GM21529 (cell line): ENCODE results near the gene SSH3.
A peak's percentile ranks its signal among the peaks of the same experiment; 100 is the strongest.
"Not testable (repeated sequence)": the region's sequence is repeated elsewhere in the genome, so short reads cannot be mapped to it uniquely, and the experiment has no call there.

Experiments used
- ATAC-seq: cut with Tn5 transposase; IDR thresholded peaks from one replicate; pipeline ENCODE4 v1.9.1; 2021; ENCODE audit not compliant: unreplicated experiment

Gene SSH3

DNA sequence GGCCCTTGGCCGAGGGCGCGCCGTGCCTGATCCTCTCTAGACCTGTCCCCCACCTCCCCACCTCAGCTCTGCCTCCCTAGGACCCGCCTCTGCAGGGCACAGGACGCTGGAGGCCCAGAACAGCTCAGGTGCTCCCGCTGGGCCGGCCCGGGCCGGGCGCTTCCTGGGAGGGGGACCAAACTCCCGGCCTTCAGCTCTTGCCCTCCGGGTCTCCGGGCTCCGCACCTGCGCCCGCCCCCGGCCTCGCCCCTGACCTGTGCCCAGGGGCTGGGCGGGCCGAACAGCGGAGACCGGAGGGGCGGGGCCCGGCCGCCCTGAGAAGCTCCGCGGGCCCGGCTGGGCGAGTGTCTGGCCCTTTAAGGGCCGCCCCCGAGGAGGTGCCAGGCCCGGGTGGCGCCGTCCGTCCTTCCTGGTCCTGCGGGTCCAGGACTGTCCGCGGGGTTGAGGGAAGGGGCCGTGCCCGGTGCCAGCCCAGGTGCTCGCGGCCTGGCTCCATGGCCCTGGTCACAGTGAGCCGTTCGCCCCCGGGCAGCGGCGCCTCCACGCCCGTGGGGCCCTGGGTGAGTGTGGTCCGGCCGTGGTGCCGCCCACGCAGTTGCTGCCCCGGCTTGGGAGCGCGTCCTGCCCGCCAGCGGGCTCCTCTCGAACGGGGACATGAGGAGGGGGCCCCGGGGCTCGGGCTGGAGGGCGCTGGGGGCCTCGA lies at the start of gene SSH3:
TSS of gene SSH3 (plus strand) at position 399 of the 703 bp plus-strand sequence. CDS start at position 495, 96 bp downstream.
- ATAC-seq = no peak

- no peak for ATAC-seq
Measured at GRCh38 chr11:67253872-67254624, 49.3 kb upstream of the SSH3 start.

DNA sequence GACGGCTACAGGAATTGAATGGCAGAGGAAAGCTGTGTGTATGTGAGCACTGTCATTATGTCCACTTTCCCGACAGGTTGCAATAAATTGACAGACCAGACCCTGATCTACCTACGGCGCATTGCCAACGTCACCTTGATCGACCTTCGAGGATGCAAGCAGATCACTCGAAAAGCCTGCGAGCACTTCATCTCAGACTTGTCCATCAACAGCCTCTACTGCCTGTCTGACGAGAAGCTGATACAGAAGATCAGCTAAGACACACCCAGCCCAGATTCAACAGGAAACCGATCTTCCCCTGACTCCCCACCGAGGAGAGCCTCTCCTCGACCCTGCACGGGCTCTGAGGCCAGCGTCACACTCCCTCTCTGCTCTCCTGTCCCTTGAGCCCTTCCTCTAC lies 48.5 kb upstream of the SSH3 start:
- ATAC-seq = no peak

DNA sequence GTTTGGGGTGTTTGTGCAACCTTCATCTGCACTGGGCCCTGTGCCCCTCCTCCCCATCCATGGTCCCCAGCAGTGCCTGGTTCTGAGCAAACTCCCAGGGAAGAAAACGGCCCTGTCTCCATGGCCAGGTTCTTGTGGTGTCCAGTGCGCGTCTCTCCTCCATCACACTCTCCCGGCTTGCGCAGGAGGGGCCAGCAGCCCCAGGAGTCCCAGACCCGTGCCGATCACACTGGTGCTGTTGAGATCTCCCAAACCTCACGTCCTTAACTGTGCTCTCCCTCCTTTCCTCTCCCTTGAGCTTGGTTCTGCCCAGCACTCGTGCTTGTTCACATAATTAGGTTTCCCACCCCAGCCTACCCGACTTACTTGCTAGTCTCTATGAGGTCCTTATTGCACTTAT lies 48.0 kb upstream of the SSH3 start:
- ATAC-seq = no peak

- no peak for ATAC-seq
Measured at GRCh38 chr11:67255864-67256263, 47.5 kb upstream of the SSH3 start.

GRCh38 chr11:67256477-67257135 lies 46.7 kb upstream of the SSH3 start:
- ATAC-seq = no peak

- no peak for ATAC-seq
Measured at GRCh38 chr11:67260406-67260805, 42.9 kb upstream of the SSH3 start.

GRCh38 chr11:67260885-67261639 lies 42.3 kb upstream of the SSH3 start:
- not testable (repeated sequence) for ATAC-seq

- no peak for ATAC-seq
Measured at GRCh38 chr11:67261640-67261945, 41.7 kb upstream of the SSH3 start.

- ATAC-seq = no peak
Measured at GRCh38 chr11:67261946-67262681, 41.2 kb upstream of the SSH3 start.

DNA sequence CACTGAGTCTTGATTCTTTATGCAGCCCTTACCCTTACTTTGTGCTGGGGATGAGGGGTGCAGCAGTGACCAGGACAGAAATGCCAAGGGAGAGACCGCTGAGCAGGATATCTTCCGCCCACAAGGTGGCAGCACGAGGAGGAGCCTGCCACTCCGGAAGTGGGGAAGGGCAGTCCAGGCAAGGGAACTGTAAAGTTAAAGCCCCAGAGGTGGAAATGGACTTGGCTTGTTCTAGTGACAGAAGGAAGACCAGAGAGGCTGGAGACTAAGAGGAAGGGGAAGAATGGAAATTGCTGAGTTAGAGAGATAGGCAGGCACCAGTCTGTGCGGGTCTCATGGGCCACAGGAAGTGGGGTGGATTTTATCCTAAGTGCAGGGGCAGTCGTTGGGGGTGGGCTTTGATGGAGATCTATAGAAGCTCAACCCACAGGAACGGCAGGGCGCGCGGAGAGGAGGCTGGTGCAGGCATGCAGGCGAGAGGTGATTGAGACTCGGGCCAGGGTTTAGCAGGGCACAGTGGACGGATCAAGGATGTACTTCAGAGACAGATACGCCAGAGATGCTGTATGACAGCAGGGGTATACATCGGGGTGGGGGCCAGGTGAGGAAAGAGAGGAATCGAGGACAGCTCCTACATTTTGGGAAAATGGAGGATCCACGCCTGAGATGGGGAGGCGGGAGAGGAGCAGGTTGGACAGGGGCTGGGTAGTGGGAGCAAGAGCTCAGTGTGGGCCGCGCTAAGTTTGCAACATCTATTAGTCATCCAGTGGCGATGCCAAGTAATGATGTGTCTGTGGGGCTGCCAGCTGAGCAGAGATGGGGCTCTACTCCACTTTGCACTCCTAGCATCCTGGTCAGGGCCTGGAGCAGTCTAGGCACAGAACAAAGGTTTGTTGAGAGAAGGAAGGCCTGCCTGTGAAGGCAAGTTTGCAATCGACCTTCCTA lies 40.3 kb upstream of the SSH3 start:
- no peak for ATAC-seq

DNA sequence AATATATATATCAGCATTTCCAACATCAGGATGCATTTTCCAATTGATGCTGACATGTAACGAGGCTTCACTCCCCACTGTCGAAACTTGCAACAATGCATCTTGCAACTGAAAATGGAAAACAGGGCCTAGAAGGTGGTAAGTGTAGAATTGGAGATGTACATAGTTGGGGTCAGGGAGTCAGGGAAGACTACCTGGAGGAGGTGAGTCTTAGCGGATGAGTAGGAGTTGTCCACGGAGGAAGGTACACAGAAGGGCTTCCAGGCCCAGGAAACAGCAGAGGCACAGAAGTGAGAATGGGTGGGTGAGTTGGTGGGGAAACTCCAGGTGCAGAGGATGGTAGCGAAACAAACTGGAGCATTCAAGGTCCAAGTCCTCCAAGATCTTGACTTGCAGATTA lies 39.1 kb upstream of the SSH3 start:
- ATAC-seq = no peak

DNA sequence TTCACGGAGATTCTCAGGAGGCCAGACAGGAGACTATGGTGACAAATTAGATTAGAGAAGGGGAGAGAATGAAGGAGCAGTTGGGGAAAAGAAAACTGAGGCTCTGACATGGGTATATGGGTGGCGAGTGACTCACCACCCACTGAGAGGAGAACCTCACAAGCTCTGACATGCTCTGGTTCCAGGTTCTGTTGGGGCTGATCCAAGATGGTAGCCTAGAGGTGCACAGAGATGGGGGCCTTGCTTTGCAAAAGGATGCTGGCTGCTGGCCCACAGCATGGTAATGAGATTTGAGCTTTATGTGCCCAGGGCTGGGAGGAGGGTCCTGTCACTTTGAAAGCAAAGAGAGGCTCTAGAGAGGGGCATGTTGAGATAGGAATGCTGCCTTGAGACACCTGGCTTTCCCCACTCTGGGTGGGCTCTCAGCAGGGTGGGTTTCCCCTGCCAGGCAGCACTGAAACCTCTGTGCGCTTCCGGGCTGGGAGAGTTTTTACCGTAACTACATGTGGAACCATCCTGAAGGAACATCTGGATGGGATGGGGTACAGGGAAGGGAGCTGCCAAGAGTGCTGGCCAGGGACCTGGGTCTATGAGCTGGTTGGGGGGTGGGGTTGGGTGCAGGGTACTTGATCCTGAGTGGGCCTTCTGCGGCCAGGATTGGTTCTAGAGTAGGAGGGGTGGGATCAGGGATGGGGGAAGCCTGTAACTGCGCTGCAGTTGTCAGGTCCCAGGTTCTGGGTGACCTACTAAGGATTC lies 38.3 kb upstream of the SSH3 start:
- no peak for ATAC-seq

DNA sequence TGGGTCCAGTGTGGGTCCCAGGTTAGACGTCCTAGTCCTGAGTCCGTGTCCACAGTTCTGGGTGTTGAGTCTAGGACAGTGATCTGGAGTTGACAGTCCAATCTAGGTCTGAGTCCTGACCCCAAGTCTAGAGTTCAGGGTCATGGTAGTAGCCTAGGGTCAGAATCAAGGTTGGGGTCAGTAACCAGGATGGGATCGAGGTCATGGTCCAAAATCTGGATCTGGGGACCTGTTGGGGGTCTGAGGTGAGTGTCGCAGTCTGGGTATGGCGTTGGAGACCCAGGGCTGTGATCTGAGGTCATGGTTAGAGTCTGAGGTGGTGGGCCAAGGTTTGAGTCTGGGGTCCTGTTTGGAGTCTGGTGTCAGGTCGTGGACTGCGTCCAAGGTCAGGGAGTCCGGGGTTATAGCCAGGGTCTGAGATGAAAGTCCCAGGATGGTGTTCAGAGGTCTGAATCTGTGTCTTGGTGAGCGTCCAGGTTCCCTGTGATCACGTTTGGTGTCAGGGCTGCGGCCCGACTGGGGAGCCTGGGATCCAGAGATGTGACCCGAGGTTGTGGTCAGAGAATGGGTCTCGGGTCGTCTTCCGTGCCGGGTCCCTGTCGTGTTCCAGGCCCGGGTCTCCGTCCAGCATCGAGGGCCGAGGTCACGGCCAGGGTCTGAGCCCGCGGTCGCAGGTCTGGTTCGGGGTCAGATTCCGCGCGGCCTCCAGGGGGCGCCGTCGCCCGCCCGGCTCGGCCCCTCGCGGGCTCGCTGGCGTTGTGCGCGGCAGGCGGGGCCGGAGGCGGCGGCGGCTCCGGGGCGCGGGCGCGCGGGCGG lies 37.5 kb upstream of the SSH3 start:
- no peak for ATAC-seq

GRCh38 chr11:67266449-67267187 lies 36.7 kb upstream of the SSH3 start, which contains the start of gene GRK2:
TSS of gene GRK2 (plus strand) at chr11:67266473. CDS start at chr11:67266700, 227 bp downstream.
- no peak for ATAC-seq

- peak; percentile 2 for ATAC-seq
Measured at GRCh38 chr11:67267188-67268080, 35.9 kb upstream of the SSH3 start.
